RWPE2 (cell line): ENCODE results near the gene EVC.

ENCODE experiments used
- ATAC-seq: fragments of 200-7000 bp; cut with Tn5 transposase; 3 replicates; pipeline ENCODE4 v1.9.1; 2021; ENCODE audit warnings: low read depth
- DNase-seq: peaks from one replicate; pipeline ENCODE4 v3.0.0-alpha.2; 2020; ENCODE audit warnings: low spot score
- H3K27ac ChIP-seq: fragments of 450-650 bp; 2 replicates; pipeline ENCODE4 v1.5.1; 2017; ENCODE audit warnings: mild to moderate bottlenecking; ENCODE audit not compliant: poor library complexity, severe bottlenecking
- H3K27me3 ChIP-seq: fragments of 250-450 bp; sonication (Bioruptor Pico); 2 replicates; pipeline ENCODE4 v1.5.1; 2021; ENCODE audit warnings: mild to moderate bottlenecking, moderate library complexity; ENCODE audit not compliant: insufficient read depth, poor library complexity, severe bottlenecking
- H3K36me3 ChIP-seq: fragments of 250-450 bp; sonication (Bioruptor Pico); 2 replicates; pipeline ENCODE4 v1.5.1; 2020; ENCODE audit warnings: low read depth, mild to moderate bottlenecking, moderate library complexity
- H3K4me1 ChIP-seq: fragments of 250-450 bp; sonication (Bioruptor Pico); 2 replicates; pipeline ENCODE4 v1.5.1; 2021; ENCODE audit warnings: mild to moderate bottlenecking, moderate library complexity; ENCODE audit not compliant: insufficient read depth, poor library complexity, severe bottlenecking
- H3K4me3 ChIP-seq: fragments of 250-450 bp; sonication (Bioruptor Pico); 2 replicates; pipeline ENCODE4 v1.5.1; 2021; ENCODE audit warnings: mild to moderate bottlenecking, moderate library complexity; ENCODE audit not compliant: severe bottlenecking
- H3K9me3 ChIP-seq: fragments of 250-450 bp; sonication (Bioruptor Pico); 2 replicates; pipeline ENCODE4 v1.5.1; 2021; ENCODE audit warnings: mild to moderate bottlenecking, moderate library complexity; ENCODE audit not compliant: severe bottlenecking
- TF ChIP-seq, protein P1 (sequence below): fragments of 450-650 bp; IDR thresholded peaks from one replicate; pipeline ENCODE4 v1.5.1; 2017; ENCODE audit warnings: mild to moderate bottlenecking, moderate library complexity; ENCODE audit not compliant: poor library complexity, severe bottlenecking

The EVC gene

DNA sequence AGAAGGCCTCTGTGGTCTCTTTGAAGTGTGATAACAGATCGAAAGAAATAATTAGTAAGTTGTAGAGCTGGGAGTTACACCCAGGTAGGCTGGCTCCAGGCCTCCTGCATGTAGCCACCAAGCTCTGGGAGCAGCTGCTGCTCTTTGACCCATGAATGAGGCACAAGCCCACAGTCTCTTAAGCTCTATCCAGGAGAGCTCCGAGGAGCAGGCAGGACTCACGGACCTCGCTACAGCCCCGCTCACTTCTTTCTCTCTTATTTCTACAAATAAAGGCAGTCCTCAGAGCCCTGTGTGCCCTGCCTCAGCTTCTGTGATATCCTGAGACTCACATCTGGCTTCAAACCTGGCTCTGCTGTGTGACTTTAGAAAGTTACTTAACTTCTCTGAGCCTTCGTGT, 86.9 kb downstream of the EVC start:
- no peaks in the 10 kb centered on the region for H3K4me1 ChIP-seq
- no peaks in the 10 kb centered on the region for H3K27me3 ChIP-seq
- no peak overlapping the region for H3K4me3 ChIP-seq
- TF ChIP-seq, protein P1, sequence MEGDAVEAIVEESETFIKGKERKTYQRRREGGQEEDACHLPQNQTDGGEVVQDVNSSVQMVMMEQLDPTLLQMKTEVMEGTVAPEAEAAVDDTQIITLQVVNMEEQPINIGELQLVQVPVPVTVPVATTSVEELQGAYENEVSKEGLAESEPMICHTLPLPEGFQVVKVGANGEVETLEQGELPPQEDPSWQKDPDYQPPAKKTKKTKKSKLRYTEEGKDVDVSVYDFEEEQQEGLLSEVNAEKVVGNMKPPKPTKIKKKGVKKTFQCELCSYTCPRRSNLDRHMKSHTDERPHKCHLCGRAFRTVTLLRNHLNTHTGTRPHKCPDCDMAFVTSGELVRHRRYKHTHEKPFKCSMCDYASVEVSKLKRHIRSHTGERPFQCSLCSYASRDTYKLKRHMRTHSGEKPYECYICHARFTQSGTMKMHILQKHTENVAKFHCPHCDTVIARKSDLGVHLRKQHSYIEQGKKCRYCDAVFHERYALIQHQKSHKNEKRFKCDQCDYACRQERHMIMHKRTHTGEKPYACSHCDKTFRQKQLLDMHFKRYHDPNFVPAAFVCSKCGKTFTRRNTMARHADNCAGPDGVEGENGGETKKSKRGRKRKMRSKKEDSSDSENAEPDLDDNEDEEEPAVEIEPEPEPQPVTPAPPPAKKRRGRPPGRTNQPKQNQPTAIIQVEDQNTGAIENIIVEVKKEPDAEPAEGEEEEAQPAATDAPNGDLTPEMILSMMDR, result no peak
- H3K36me3 ChIP-seq, result peaks cover 48% of the 10 kb centered on the region
- DNase-seq (no peak), ATAC-seq (no peak)
- H3K9me3 ChIP-seq, result no peaks in the 10 kb centered on the region
- H3K27ac ChIP-seq, result no peak overlapping the region

DNA sequence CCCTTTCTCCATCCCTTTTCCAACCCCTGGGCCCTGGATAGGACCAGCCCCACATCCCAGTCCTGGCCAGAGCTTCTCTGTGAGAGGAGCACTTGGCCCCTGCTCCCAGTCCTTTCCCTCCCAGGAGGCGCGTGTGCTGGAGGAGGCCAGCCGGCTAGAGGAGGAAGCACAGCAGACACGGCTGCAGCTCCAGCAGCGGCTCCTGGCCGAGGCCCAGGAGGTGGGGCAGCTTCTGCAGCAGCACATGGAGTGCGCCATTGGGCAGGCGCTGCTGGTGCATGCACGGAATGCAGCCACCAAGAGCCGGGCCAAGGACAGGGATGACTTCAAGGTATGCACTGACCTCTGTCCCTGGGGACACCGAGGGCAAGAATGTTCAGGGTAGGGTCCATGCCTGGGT, 87.5 kb downstream of the EVC start:
- TF ChIP-seq, protein P1, result no peak
- Histone ChIP-seq H3K4me1 (no peaks in the 10 kb centered on the region), H3K27me3 (no peaks in the 10 kb centered on the region), H3K27ac (no peak overlapping the region), H3K4me3 (no peak overlapping the region), H3K9me3 (no peaks in the 10 kb centered on the region), H3K36me3 (peaks cover 45% of the 10 kb centered on the region)
- DNase-seq (no peak), ATAC-seq (no peak)

DNA sequence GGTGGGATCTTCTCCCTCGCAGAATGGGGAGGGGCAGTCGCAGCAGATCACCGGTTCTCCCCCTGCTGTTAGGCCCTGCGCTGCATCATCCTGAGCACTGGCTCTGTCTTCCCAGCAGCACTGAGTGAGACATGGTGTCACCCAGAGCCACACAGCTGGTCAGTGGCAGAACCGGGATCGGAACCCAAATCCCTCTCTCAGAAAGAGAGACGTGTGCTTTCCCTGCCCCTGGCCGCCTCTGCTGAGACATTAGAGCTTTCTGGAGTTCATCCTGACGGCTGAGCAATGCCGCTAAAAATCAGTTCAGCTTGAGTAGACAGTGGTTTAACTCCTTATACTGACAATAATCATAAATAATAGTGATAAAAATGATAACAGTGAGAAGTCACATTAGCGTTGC, 87.9 kb downstream of the EVC start:
- H3K9me3 ChIP-seq, result no peaks in the 10 kb centered on the region
- peaks cover 40% of the 10 kb centered on the region for H3K36me3 ChIP-seq
- no peaks in the 10 kb centered on the region for H3K27me3 ChIP-seq
- ATAC-seq (no peak), DNase-seq (no peak)
- TF ChIP-seq, protein P1, result no peak
- H3K27ac ChIP-seq, result no peak overlapping the region
- no peaks in the 10 kb centered on the region for H3K4me1 ChIP-seq
- no peak overlapping the region for H3K4me3 ChIP-seq

DNA sequence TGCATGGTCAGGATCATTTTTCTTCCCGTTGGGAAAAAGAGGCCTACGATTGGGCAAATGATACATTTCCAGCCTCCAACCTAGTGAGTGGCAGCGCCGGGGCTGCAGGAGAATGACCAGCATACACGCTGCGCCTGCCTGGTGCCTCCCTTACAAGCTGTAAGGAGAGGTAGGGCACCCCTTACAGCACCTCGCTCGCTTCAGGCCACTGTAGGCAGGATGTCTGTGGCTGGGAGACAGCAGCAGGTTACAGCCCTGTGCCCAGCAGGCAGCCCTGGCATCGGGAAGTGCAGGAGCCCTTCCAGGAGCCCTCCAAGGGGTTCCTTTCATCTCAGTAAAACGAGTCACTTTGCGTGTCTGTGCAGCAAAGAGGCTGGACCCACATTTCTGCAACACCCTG, 88.4 kb downstream of the EVC start:
- no peak for ATAC-seq
- no peak for DNase-seq
- Histone ChIP-seq H3K27ac (no peak overlapping the region), H3K27me3 (no peaks in the 10 kb centered on the region), H3K9me3 (no peaks in the 10 kb centered on the region), H3K4me3 (no peak overlapping the region), H3K4me1 (no peaks in the 10 kb centered on the region), H3K36me3 (peaks cover 39% of the 10 kb centered on the region)
- TF ChIP-seq, protein P1, result no peak

DNA sequence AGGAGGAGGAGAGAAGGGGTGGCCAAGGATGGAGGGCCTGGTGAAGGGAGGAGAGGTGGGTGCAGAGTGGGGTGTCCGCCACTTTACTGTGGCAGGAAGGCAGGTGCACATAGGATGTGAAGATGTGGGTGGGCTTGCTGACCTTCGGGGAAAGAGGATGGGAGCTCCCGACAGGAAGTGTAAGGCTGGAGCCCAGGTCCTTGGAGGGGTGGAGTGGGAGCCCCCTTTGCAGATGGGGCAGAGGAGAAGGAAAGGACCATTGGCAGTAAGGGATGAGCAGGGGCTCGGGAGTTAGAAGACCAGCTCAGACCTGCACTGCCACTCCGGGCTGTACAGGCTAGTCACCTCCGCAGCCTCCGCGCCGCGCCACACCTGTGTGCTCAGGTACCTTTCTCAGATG, 89.5 kb downstream of the EVC start:
- Histone ChIP-seq H3K27ac (no peak overlapping the region), H3K36me3 (peaks cover 33% of the 10 kb centered on the region), H3K4me1 (no peaks in the 10 kb centered on the region), H3K27me3 (no peaks in the 10 kb centered on the region), H3K4me3 (no peak overlapping the region), H3K9me3 (no peaks in the 10 kb centered on the region)
- DNase-seq (no peak), ATAC-seq (no peak)
- TF ChIP-seq, protein P1, result no peak
